HCT116 (cell line): Measurements from ENCODE around the gene TBRG4.

ENCODE experiments used
- CTCF ChIP-seq, 3 experiments: fragments of 200-600 bp in 1 of 3; sonication (generic) in 1 of 3; IDR thresholded peaks in 2 of 3; conservative IDR thresholded peaks in 1 of 3; 2 replicates each; pipeline ENCODE4 v1.5.1; 2012 to 2017; ENCODE audit warnings: low read depth in 2 of 3, low read length in 2 of 3, antibody characterized with exemption in 1 of 3, borderline replicate concordance in 1 of 3, control low read depth in 1 of 3, mild to moderate bottlenecking in 1 of 3, mixed read lengths in 1 of 3, mixed run types in 1 of 3, moderate library complexity in 1 of 3; ENCODE audit not compliant: insufficient read depth in 1 of 3
- EZH2 ChIP-seq: fragments of 200-600 bp; sonication (generic); IDR thresholded peaks from 2 replicates; pipeline ENCODE4 v1.6.1; 2017; ENCODE audit warnings: antibody characterized with exemption, mixed run types
- EZH2phosphoT487 ChIP-seq: fragments of 200-600 bp; IDR thresholded peaks from 2 replicates; pipeline ENCODE4 v1.6.1; 2018; ENCODE audit warnings: antibody characterized with exemption, borderline replicate concordance
- MAX ChIP-seq: IDR thresholded peaks from 2 replicates; pipeline ENCODE4 v1.6.1; 2012
- POLR2A ChIP-seq: IDR thresholded peaks from 2 replicates; pipeline ENCODE4 v1.7.0; 2011; ENCODE audit warnings: borderline replicate concordance; ENCODE audit not compliant: insufficient read depth, insufficient read length; ENCODE audit errors: extremely low read depth
- POLR2AphosphoS5 ChIP-seq: IDR thresholded peaks from 2 replicates; pipeline ENCODE4 v1.6.1; 2011; ENCODE audit warnings: mild to moderate bottlenecking, low read depth, low read length, moderate library complexity
- RAD21 ChIP-seq: IDR thresholded peaks from 2 replicates; pipeline ENCODE4 v1.6.1; 2012; ENCODE audit warnings: low read depth, mild to moderate bottlenecking
- REST ChIP-seq: IDR thresholded peaks from 2 replicates; pipeline ENCODE4 v1.6.1; 2012; ENCODE audit warnings: low read depth
- SIN3A ChIP-seq: IDR thresholded peaks from 2 replicates; pipeline ENCODE4 v1.6.1; 2012; ENCODE audit warnings: low read depth
- ZBTB33 ChIP-seq: IDR thresholded peaks from 2 replicates; pipeline ENCODE4 v1.6.1; 2011; ENCODE audit warnings: mild to moderate bottlenecking, low read length, moderate library complexity; ENCODE audit not compliant: insufficient replicate concordance; ENCODE audit errors: extremely low read depth
- ZNF274 ChIP-seq: fragments of 200-500 bp; sonication (Bioruptor generic); IDR thresholded peaks from 2 replicates; pipeline ENCODE4 v1.6.1; 2014; ENCODE audit warnings: mild to moderate bottlenecking, low read depth, low read length, inconsistent platforms

DNA sequence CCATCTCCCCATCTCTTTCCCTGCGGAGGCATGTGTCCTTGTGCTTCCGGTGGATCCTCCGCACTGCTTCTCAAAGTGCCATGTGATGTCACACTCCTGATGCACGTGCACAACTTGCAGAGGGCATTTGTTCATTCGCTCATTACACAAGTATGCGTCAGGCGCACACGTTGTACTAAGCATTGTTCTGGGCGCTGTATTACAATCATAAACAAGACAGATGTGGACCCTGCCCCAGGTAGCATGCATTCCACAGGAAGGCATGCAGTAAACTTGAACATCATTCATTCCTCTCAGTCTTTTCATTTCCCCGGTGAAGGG lies 37.1 kb upstream of the TBRG4 start:
- TF ChIP-seq POLR2A (no peak), CTCF (IDR thresholded peaks at IDR 0.05 in 2 of 3, conservative IDR thresholded peaks at IDR 0.05 in 1 of 3; ENCODE audit: borderline replicate concordance in 1 of 3, insufficient read depth in 1 of 3, low read depth in 2 of 3, low read length in 2 of 3) (no peak), POLR2AphosphoS5 (no peak), RAD21 (no peak), SIN3A (no peak), EZH2phosphoT487 (no peak), REST (no peak), EZH2 (no peak), ZNF274 (no peak), ZBTB33 (no peak), MAX (no peak)
